Left lung (tissue), 10 donors: ENCODE measurements around the gene SLC7A1. TPM values are rescaled to one million over a fixed set of nuclear protein-coding genes. Genes with fewer than 3 reads are reported as not detected.

ENCODE experiments used
- ATAC-seq: fragments of 200-7000 bp; cut with Tn5 transposase; one replicate; pipeline ENCODE4 v1.9.1; 2020; ENCODE audit warnings: moderate library complexity
- DNase-seq, 4 donors: peaks; one replicate each; pipeline ENCODE4 v3.0.0-alpha.2; 2013 to 2020
- H3K27ac ChIP-seq, 2 donors: fragments of 200-600 bp; sonication (generic) in 1 of 2; one replicate each; pipeline versions ENCODE4 v1.5.0 to v1.8.0; 2020 to 2021
- H3K27me3 ChIP-seq, 2 donors: fragments of 200-600 bp; sonication (generic) in 1 of 2; one replicate each; pipeline versions ENCODE4 v1.5.0 to v1.8.0; 2020 to 2021
- H3K36me3 ChIP-seq, 2 donors: fragments of 200-600 bp; sonication (generic) in 1 of 2; one replicate each; pipeline versions ENCODE4 v1.5.0 to v1.8.0; 2020 to 2021
- H3K4me1 ChIP-seq, 2 donors: fragments of 200-600 bp; one replicate each; pipeline ENCODE4 v1.8.0; 2021
- H3K4me3 ChIP-seq, 2 donors: fragments of 200-600 bp; sonication (generic) in 1 of 2; one replicate each; pipeline versions ENCODE4 v1.5.0 to v1.8.0; 2020 to 2021; ENCODE audit warnings: mild to moderate bottlenecking in 1 of 2
- H3K9me3 ChIP-seq, 2 donors: fragments of 200-600 bp; sonication (generic) in 1 of 2; one replicate each; pipeline versions ENCODE4 v1.5.0 to v1.8.0; 2020 to 2021
- intact Hi-C, 2 donors: fragments of 100-400 bp; cut with DNase I; formaldehyde crosslinking; loops; one replicate each; pipeline versions ENCODE4 v1.11.2 to v1.14.2; 2022
- polyA plus RNA-seq, 6 donors: library from polyadenylated mRNA; unstranded; fragments of 120-200 nt; gene quantifications; one replicate each; pipeline ENCODE4 v1.2.1, GENCODE V29; 2013; ENCODE audit not compliant: insufficient read length in 6 of 6
- total RNA-seq, 2 donors: library from RNA; stranded (reverse); fragmentation: NEBNext Ultra II Directional; extraction: Animal tissue kit (Norgen Biotek cat#: 25700); gene quantifications; one replicate each; pipeline ENCODE4 v1.2.1, GENCODE V29; 2021
- TF ChIP-seq, protein P1 (sequence below), 2 donors: fragments of 200-600 bp; sonication (generic) in 1 of 2; IDR thresholded peaks; one replicate each; pipeline versions ENCODE4 v1.5.0 to v1.8.0; 2021; ENCODE audit warnings: antibody characterized with exemption in 2 of 2
- donor health status: DM: no; HTN: yes; CAD: no.
- donor health status: DM: no; HTN: no; CAD: no.

SLC7A1 gene
- total and polyA plus RNA-seq, 8 donors = 10.0 to 54.2 (median 11.3) TPM

DNA sequence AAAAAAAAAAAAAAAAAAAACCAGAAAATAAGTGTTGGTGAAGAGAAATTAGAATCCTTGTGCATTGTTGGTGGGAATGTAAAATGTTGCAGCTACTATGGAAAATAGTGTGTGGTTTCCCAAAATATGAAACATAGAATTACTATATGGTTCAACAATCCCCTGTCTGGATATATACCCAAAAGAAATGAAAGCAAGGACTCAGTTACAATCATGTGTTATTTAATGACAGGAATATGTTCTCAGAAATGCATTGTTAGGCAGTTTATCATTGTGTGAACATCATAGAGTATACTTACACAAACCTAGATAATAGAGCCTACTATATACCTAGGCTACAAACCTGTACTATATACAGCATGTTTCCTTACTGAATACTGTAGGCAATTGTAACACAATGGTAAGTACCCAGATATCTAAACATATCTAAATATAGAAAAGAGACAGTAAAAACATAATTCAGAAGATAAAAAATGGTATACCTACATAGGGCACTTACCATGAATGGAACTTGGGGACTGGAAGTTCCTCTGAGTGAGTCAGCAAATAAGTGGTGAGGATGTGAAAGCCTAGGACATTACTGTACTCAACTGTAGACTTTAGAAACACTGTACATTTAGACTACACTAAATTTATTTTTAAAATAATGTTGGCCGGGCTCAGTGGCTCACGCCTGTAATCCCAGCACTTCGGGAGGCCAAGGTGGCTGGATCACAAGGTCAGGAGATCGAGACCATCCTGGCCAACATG, 25.7 kb upstream of the SLC7A1 start:
- H3K9me3 ChIP-seq = no peaks in the 10 kb centered on the region
- no peak for ATAC-seq
- no peaks in the 10 kb centered on the region for H3K4me1 ChIP-seq
- intact Hi-C loops = no loop called here
- TF ChIP-seq, protein P1, sequence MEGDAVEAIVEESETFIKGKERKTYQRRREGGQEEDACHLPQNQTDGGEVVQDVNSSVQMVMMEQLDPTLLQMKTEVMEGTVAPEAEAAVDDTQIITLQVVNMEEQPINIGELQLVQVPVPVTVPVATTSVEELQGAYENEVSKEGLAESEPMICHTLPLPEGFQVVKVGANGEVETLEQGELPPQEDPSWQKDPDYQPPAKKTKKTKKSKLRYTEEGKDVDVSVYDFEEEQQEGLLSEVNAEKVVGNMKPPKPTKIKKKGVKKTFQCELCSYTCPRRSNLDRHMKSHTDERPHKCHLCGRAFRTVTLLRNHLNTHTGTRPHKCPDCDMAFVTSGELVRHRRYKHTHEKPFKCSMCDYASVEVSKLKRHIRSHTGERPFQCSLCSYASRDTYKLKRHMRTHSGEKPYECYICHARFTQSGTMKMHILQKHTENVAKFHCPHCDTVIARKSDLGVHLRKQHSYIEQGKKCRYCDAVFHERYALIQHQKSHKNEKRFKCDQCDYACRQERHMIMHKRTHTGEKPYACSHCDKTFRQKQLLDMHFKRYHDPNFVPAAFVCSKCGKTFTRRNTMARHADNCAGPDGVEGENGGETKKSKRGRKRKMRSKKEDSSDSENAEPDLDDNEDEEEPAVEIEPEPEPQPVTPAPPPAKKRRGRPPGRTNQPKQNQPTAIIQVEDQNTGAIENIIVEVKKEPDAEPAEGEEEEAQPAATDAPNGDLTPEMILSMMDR (IDR thresholded peaks at IDR 0.05) = no peak
- no peak for DNase-seq
- no peaks in the 10 kb centered on the region for H3K27me3 ChIP-seq
- H3K27ac ChIP-seq = no peak overlapping the region
- H3K36me3 ChIP-seq = no peaks in the 10 kb centered on the region
- H3K4me3 ChIP-seq = no peak overlapping the region

DNA sequence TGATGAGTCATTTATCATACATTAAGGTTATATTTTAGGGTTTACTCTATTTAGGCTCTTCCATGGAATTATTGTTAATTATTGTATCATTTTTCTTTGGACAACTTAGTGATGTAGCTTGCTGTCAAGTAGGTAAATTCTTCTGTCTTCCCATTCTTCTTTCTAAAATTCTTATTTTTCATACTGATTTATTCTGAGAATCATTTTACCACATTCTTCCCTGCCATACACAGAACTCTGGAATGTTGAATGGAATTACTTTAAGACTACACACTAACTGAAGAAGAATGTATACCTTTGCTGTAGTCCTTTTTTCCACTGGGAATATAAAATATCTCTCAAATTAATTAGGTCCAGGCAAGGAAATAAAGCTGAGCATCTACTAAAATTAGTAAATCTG, 24.5 kb upstream of the SLC7A1 start:
- no peak overlapping the region for H3K4me3 ChIP-seq
- no peaks in the 10 kb centered on the region for H3K27me3 ChIP-seq
- H3K4me1 ChIP-seq = no peaks in the 10 kb centered on the region
- intact Hi-C loops = no loop called here
- H3K36me3 ChIP-seq = no peaks in the 10 kb centered on the region
- no peaks in the 10 kb centered on the region for H3K9me3 ChIP-seq
- ATAC-seq (no peak), DNase-seq (no peak)
- TF ChIP-seq, protein P1 (IDR thresholded peaks at IDR 0.05) = no peak
- no peak overlapping the region for H3K27ac ChIP-seq

DNA sequence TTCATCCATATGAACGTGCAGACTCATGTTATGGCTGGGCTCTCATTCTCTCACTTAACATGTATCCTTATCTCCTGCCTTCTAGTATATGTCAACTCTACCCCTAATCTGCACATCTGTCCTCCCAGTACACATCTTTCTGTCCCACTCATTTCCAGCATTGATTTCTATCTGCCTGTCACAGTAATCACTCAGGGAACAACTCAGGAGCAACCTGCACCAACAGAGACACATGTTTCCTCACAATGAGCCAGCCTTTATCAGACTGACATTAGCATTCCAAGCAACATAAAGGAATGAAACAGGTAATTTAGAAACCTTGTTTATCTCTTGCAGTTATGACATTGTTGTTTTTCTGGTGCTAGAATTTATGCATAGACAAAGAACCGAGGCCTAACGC, 17.6 kb upstream of the SLC7A1 start:
- no peak overlapping the region for H3K27ac ChIP-seq
- no peaks in the 10 kb centered on the region for H3K36me3 ChIP-seq
- ATAC-seq (no peak), DNase-seq (no peak)
- no peaks in the 10 kb centered on the region for H3K4me1 ChIP-seq
- H3K9me3 ChIP-seq = no peaks in the 10 kb centered on the region
- H3K27me3 ChIP-seq = peaks cover 0 to 16% of the 10 kb centered on the region in 2 donors
- TF ChIP-seq, protein P1 (IDR thresholded peaks at IDR 0.05) = no peak
- intact Hi-C loops = no loop called here
- no peak overlapping the region for H3K4me3 ChIP-seq

DNA sequence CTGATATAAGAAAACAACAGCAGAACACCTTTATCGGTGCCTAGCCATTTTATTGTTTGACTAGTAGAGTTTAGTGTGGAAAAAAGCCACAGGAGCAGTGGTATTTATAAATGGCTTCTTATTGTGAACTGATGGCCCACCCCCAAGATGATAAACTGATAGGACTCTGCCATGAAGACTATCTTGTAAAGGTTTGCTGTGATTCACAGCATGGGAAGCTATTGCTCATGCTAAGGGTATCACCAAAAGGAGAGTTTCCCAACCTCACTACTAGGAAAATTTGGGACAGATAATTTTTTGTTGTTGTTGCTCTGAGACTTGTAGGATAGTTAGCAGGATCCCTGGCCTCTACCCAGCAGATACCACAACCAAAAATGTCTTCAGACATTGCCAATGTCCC, 12.0 kb upstream of the SLC7A1 start:
- no peaks in the 10 kb centered on the region for H3K4me1 ChIP-seq
- DNase-seq (no peak), ATAC-seq (no peak)
- intact Hi-C loops = no loop called here
- peaks cover 0 to 12% of the 10 kb centered on the region in 2 donors for H3K27me3 ChIP-seq
- no peaks in the 10 kb centered on the region for H3K36me3 ChIP-seq
- no peak overlapping the region for H3K4me3 ChIP-seq
- H3K27ac ChIP-seq = no peak overlapping the region
- no peaks in the 10 kb centered on the region for H3K9me3 ChIP-seq
- TF ChIP-seq, protein P1 (IDR thresholded peaks at IDR 0.05) = no peak

DNA sequence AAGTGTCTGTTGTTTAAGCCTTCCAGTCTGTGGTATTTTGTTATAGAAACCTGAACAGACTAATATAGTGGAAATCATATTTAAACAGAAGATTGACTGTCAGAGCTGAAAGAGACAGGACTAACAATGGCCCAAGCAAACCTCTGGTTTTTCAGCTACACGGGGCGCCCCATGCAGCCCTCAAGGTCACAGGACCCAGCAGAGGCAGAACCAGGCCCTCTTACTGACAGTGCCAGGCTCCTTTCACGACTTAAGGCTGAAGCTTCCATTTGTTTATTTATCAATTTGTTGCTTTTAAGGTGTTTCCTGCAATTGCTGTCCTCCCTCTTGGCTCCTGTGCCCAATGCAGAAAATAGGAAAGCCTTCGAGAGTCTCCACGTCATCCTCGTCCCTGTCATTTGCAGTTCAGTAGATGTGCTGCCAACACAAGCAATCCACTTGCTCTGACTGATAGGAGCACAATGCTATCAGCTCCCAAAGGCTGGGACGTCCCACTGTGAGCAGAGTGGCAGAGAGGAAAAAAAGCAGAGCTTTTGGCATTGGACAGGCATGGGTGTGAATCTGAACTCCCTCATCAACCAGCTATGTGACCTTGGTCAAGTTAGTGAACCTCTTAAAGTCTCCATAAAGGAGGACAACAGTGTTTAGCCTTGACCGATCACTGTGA, 10.5 kb upstream of the SLC7A1 start:
- Histone ChIP-seq H3K9me3 (no peaks in the 10 kb centered on the region), H3K27me3 (no peaks in the 10 kb centered on the region), H3K36me3 (no peaks in the 10 kb centered on the region), H3K27ac (no peak overlapping the region), H3K4me3 (no peak overlapping the region), H3K4me1 (no peaks in the 10 kb centered on the region)
- ATAC-seq (no peak), DNase-seq (no peak)
- intact Hi-C loops = no loop called here
- TF ChIP-seq, protein P1 (IDR thresholded peaks at IDR 0.05) = no peak
